Kidney (tissue), 14 donors: ENCODE results near the gene PPP2R5E. TPM values are rescaled to one million over a fixed set of nuclear protein-coding genes. Genes with fewer than 3 reads are reported as not detected.

ENCODE experiments used
- DNase-seq, 5 donors: peaks; one replicate each; pipeline ENCODE4 v3.0.0-alpha.2; 2013 to 2020
- FAIRE-seq: peaks from 2 replicates; lab custom pipeline; 2012; peaks lifted over from hg19 to GRCh38; lab: Jason Lieb, UNC
- H3K27ac ChIP-seq, 2 donors: one replicate each; pipeline ENCODE4 v1.7.0; 2013; ENCODE audit warnings: low read depth in 2 of 2, low read length in 2 of 2, inconsistent platforms in 1 of 2
- H3K27me3 ChIP-seq: one replicate; pipeline ENCODE4 v1.7.1; 2013; ENCODE audit warnings: low read length, inconsistent platforms; ENCODE audit not compliant: control insufficient read depth, insufficient read depth
- H3K36me3 ChIP-seq, 3 donors: one replicate each; pipeline versions ENCODE4 v1.7.0 to v1.7.1; 2013; ENCODE audit warnings: low read length in 3 of 3, control low read depth in 1 of 3, inconsistent platforms in 1 of 3; ENCODE audit not compliant: insufficient read depth in 3 of 3, control insufficient read depth in 2 of 3
- H3K4me1 ChIP-seq, 3 donors: one replicate each; pipeline versions ENCODE4 v1.7.0 to v1.7.1; 2013; ENCODE audit warnings: low read length in 3 of 3, inconsistent platforms in 1 of 3, low read depth in 1 of 3; ENCODE audit not compliant: control insufficient read depth in 2 of 3, insufficient read depth in 2 of 3
- H3K4me3 ChIP-seq, 3 donors: one replicate each; pipeline versions ENCODE4 v1.7.0 to v1.8.1; 2013; ENCODE audit warnings: low read length in 3 of 3, control low read depth in 1 of 3, inconsistent platforms in 1 of 3
- H3K9ac ChIP-seq, 3 donors: one replicate each; pipeline versions ENCODE4 v1.7.0 to v1.7.1; 2013; ENCODE audit warnings: low read length in 3 of 3, control low read depth in 1 of 3, inconsistent platforms in 1 of 3
- H3K9me3 ChIP-seq, 3 donors: one replicate each; pipeline versions ENCODE4 v1.7.0 to v1.7.1; 2013; ENCODE audit warnings: low read length in 3 of 3, control low read depth in 1 of 3, inconsistent platforms in 1 of 3; ENCODE audit not compliant: control insufficient read depth in 2 of 3, insufficient read depth in 1 of 3
- intact Hi-C: fragments of 100-400 bp; cut with DNase I; formaldehyde crosslinking; loops from one replicate; pipeline ENCODE4 v1.11.1; 2022
- polyA plus RNA-seq: library from polyadenylated mRNA; stranded (reverse); fragments of 350-450 nt; fragmentation: Illumina TruSeq; extraction: RNeasy Lipid Tissue Mini Kit (QIAGEN cat#74804); gene quantifications from one replicate; pipeline ENCODE4 v1.2.3, GENCODE V29; 2014; ENCODE audit warnings: low read depth, low replicate concordance; ENCODE audit not compliant: insufficient read depth
- total RNA-seq: library from RNA; stranded (reverse); fragmentation: NEBNext Ultra II Directional; extraction: Animal tissue kit (Norgen Biotek cat#: 25700); gene quantifications from one replicate; pipeline ENCODE4 v1.2.1, GENCODE V29; 2021
- TF ChIP-seq, protein P1 (sequence below): IDR thresholded peaks from 3 replicates; pipeline ENCODE4 v1.5.1; 2012; ENCODE audit warnings: mild to moderate bottlenecking, moderate library complexity, borderline replicate concordance; ENCODE audit not compliant: insufficient read depth; ENCODE audit errors: extremely low read depth
- donor health status: control.
- donor health status: control.
- donor health status: control.
- donor health status: control.
- donor health status: control.
- donor health status: DM: yes; HTN: yes; CAD: no.
- donor health status: Normal renal cell carcinoma (clear cell type).

PPP2R5E gene
- total and polyA plus RNA-seq, 2 donors from 2014 or later = 9.7 to 46.5 TPM

DNA sequence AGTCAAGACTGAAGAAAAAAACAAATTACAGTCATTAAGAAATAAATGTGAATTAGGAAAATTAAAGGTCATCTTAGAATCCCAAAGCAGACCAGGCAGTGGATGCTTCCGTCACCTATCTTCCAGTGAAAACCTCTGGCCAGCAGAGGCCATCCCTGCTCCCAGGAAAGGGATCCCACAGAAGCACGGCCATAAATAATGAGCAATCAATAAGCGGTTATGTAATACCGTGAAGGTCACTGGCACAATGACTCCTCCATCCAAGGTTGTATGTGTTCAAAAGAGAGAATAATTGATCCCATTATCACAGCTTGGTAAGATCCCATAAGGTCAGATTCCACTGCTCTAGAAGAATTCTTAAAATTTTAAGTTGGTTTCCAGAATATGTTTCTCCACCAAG is 85.7 kb downstream of the PPP2R5E start:
- Histone ChIP-seq H3K4me3 (no peak overlapping the region), H3K27ac (no peak overlapping the region), H3K9ac (no peak overlapping the region), H3K4me1 (peaks cover 0 to 3% (median 0%) of the 10 kb centered on the region in 3 donors), H3K9me3 (no peaks in the 10 kb centered on the region), H3K36me3 (no peaks in the 10 kb centered on the region), H3K27me3 (no peaks in the 10 kb centered on the region)
- FAIRE-seq (no peak), DNase-seq (no peak)
- TF ChIP-seq, protein P1, sequence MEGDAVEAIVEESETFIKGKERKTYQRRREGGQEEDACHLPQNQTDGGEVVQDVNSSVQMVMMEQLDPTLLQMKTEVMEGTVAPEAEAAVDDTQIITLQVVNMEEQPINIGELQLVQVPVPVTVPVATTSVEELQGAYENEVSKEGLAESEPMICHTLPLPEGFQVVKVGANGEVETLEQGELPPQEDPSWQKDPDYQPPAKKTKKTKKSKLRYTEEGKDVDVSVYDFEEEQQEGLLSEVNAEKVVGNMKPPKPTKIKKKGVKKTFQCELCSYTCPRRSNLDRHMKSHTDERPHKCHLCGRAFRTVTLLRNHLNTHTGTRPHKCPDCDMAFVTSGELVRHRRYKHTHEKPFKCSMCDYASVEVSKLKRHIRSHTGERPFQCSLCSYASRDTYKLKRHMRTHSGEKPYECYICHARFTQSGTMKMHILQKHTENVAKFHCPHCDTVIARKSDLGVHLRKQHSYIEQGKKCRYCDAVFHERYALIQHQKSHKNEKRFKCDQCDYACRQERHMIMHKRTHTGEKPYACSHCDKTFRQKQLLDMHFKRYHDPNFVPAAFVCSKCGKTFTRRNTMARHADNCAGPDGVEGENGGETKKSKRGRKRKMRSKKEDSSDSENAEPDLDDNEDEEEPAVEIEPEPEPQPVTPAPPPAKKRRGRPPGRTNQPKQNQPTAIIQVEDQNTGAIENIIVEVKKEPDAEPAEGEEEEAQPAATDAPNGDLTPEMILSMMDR = no peak
- intact Hi-C loops = no loop called here

DNA sequence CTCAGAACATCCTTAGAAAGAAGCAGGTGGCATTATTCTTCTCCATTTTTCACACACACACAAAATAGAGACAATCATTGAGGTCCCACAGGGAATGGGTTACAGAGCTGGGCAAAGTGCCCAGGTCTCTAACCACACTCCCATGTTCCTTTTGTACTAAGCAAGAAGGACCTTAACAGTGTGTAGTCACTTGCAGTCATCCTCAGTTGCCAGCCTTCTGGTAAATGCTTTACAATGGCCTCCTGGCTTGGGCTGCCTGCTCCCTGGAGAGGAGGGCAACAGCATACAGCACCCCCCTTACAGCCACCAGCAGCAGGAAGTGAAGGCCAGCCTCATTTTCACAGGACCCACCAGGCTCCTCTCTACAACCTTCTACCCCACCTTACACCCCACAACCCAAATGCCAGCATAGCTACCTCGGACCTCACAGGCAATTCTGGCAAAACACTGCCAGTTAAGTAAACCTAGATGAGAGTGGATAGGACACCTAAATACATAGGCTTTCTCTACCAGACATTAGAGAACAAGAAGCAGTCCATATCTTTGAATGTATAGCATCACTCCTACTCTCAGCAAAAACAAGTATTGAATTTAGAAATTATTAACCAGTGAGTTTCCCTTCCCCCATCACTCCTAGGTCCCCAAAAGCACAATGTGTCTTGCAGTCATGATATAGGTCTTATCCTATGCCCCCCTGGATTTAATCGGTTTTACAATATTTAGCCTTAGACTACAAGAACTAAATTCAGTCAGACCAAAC is 88.1 kb downstream of the PPP2R5E start:
- no peak overlapping the region for H3K9ac ChIP-seq
- no peak overlapping the region for H3K27ac ChIP-seq
- no peaks in the 10 kb centered on the region for H3K9me3 ChIP-seq
- intact Hi-C loops = no loop called here
- DNase-seq = no peak
- H3K4me1 ChIP-seq = peaks cover 0 to 3% (median 0%) of the 10 kb centered on the region in 3 donors
- FAIRE-seq = no peak
- no peaks in the 10 kb centered on the region for H3K36me3 ChIP-seq
- H3K27me3 ChIP-seq = no peaks in the 10 kb centered on the region
- no peak overlapping the region for H3K4me3 ChIP-seq
- TF ChIP-seq, protein P1 = no peak

DNA sequence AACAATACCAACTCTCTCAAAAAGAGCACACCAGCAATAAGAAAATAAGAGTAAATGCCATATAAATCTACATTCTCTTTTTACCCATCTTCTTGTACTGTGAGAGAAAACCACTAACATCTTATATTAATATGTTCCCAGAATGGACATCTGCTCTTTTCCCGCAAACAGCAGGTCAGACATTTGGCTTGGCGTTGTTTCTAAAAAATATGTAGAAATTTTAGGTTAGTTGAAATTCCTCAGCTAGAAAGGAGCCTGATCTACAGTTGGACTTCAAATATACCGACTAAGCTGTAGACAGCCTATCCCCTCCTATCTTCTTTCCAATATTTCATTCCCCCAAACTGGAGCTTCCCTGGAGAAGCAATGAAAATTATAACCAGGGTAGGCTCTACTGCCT is 88.7 kb downstream of the PPP2R5E start:
- Histone ChIP-seq H3K9ac (no peak overlapping the region), H3K4me1 (peaks cover 0 to 3% (median 0%) of the 10 kb centered on the region in 3 donors), H3K27ac (no peak overlapping the region), H3K36me3 (no peaks in the 10 kb centered on the region), H3K9me3 (no peaks in the 10 kb centered on the region), H3K4me3 (no peak overlapping the region), H3K27me3 (no peaks in the 10 kb centered on the region)
- no peak for DNase-seq
- TF ChIP-seq, protein P1 = no peak
- intact Hi-C loops = no loop called here
- no peak for FAIRE-seq
